ENCODE results near the gene NDUFA5.

DNA sequence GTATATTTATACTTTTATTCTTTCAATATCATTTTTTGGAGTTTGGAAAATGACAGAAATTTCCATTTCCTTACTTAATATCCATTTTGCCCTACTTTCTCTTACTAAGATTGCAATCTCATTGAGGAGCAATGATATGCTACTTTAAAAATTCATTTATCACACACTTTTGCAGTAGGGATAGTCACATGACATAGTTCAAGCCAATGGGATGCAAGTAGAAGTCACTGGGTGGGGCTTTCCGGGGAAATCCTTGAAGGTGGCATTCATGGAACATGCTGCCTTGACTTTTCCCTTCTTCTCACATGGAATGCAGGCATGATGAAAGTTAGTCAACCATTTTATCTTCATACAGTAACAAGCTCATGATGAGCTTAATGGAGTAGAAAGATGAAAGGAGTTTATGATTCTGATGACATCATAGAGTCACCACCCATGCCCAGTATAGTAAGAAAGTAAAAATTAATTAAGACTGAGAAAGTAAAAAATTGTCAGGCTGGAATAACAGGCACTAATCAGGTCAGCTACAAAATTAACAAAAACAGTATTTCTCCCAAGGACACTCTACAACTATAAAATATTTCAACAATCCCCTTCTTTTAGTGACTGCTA lies 56.6 kb downstream of the NDUFA5 start:
- TF ChIP-seq, protein P1, sequence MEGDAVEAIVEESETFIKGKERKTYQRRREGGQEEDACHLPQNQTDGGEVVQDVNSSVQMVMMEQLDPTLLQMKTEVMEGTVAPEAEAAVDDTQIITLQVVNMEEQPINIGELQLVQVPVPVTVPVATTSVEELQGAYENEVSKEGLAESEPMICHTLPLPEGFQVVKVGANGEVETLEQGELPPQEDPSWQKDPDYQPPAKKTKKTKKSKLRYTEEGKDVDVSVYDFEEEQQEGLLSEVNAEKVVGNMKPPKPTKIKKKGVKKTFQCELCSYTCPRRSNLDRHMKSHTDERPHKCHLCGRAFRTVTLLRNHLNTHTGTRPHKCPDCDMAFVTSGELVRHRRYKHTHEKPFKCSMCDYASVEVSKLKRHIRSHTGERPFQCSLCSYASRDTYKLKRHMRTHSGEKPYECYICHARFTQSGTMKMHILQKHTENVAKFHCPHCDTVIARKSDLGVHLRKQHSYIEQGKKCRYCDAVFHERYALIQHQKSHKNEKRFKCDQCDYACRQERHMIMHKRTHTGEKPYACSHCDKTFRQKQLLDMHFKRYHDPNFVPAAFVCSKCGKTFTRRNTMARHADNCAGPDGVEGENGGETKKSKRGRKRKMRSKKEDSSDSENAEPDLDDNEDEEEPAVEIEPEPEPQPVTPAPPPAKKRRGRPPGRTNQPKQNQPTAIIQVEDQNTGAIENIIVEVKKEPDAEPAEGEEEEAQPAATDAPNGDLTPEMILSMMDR (IDR thresholded peaks at IDR 0.05): no peak
- TF ChIP-seq NR3C1 (CRISPR knock-in tag; conservative IDR thresholded peaks at IDR 0.05; ENCODE audit: low read depth): no peak
- TF ChIP-seq, protein P2, sequence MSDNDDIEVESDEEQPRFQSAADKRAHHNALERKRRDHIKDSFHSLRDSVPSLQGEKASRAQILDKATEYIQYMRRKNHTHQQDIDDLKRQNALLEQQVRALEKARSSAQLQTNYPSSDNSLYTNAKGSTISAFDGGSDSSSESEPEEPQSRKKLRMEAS (CRISPR knock-in tag; IDR thresholded peaks at IDR 0.05): no peak
- TF ChIP-seq TCF7 (CRISPR knock-in tag; IDR thresholded peaks at IDR 0.05; ENCODE audit: low read depth): no peak
- TF ChIP-seq FOXP1 (CRISPR knock-in tag; IDR thresholded peaks at IDR 0.05; ENCODE audit: borderline replicate concordance): no peak
- TF ChIP-seq IRF2 (CRISPR knock-in tag; IDR thresholded peaks at IDR 0.05; ENCODE audit: borderline replicate concordance, low read depth): no peak
- TF ChIP-seq, protein P3, sequence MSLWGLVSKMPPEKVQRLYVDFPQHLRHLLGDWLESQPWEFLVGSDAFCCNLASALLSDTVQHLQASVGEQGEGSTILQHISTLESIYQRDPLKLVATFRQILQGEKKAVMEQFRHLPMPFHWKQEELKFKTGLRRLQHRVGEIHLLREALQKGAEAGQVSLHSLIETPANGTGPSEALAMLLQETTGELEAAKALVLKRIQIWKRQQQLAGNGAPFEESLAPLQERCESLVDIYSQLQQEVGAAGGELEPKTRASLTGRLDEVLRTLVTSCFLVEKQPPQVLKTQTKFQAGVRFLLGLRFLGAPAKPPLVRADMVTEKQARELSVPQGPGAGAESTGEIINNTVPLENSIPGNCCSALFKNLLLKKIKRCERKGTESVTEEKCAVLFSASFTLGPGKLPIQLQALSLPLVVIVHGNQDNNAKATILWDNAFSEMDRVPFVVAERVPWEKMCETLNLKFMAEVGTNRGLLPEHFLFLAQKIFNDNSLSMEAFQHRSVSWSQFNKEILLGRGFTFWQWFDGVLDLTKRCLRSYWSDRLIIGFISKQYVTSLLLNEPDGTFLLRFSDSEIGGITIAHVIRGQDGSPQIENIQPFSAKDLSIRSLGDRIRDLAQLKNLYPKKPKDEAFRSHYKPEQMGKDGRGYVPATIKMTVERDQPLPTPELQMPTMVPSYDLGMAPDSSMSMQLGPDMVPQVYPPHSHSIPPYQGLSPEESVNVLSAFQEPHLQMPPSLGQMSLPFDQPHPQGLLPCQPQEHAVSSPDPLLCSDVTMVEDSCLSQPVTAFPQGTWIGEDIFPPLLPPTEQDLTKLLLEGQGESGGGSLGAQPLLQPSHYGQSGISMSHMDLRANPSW (CRISPR knock-in tag; conservative IDR thresholded peaks at IDR 0.05; ENCODE audit: low read depth): no peak
- no peak for TF ChIP-seq MXD4 (CRISPR knock-in tag; IDR thresholded peaks at IDR 0.05; ENCODE audit: borderline replicate concordance)
- TF ChIP-seq, protein P4, sequence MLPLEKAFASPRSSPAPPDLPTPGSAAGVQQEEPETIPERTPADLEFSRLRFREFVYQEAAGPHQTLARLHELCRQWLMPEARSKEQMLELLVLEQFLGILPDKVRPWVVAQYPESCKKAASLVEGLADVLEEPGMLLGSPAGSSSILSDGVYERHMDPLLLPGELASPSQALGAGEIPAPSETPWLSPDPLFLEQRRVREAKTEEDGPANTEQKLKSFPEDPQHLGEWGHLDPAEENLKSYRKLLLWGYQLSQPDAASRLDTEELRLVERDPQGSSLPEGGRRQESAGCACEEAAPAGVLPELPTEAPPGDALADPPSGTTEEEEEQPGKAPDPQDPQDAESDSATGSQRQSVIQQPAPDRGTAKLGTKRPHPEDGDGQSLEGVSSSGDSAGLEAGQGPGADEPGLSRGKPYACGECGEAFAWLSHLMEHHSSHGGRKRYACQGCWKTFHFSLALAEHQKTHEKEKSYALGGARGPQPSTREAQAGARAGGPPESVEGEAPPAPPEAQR (CRISPR knock-in tag; IDR thresholded peaks at IDR 0.05): no peak
- TF ChIP-seq GABPB1 (CRISPR knock-in tag; IDR thresholded peaks at IDR 0.05): no peak
- TF ChIP-seq, protein P5, sequence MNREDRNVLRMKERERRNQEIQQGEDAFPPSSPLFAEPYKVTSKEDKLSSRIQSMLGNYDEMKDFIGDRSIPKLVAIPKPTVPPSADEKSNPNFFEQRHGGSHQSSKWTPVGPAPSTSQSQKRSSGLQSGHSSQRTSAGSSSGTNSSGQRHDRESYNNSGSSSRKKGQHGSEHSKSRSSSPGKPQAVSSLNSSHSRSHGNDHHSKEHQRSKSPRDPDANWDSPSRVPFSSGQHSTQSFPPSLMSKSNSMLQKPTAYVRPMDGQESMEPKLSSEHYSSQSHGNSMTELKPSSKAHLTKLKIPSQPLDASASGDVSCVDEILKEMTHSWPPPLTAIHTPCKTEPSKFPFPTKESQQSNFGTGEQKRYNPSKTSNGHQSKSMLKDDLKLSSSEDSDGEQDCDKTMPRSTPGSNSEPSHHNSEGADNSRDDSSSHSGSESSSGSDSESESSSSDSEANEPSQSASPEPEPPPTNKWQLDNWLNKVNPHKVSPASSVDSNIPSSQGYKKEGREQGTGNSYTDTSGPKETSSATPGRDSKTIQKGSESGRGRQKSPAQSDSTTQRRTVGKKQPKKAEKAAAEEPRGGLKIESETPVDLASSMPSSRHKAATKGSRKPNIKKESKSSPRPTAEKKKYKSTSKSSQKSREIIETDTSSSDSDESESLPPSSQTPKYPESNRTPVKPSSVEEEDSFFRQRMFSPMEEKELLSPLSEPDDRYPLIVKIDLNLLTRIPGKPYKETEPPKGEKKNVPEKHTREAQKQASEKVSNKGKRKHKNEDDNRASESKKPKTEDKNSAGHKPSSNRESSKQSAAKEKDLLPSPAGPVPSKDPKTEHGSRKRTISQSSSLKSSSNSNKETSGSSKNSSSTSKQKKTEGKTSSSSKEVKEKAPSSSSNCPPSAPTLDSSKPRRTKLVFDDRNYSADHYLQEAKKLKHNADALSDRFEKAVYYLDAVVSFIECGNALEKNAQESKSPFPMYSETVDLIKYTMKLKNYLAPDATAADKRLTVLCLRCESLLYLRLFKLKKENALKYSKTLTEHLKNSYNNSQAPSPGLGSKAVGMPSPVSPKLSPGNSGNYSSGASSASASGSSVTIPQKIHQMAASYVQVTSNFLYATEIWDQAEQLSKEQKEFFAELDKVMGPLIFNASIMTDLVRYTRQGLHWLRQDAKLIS (CRISPR knock-in tag; IDR thresholded peaks at IDR 0.05; ENCODE audit: borderline replicate concordance): no peak
- TF ChIP-seq NFE2L1 (CRISPR knock-in tag; IDR thresholded peaks at IDR 0.05): no peak
- TF ChIP-seq, protein P6, sequence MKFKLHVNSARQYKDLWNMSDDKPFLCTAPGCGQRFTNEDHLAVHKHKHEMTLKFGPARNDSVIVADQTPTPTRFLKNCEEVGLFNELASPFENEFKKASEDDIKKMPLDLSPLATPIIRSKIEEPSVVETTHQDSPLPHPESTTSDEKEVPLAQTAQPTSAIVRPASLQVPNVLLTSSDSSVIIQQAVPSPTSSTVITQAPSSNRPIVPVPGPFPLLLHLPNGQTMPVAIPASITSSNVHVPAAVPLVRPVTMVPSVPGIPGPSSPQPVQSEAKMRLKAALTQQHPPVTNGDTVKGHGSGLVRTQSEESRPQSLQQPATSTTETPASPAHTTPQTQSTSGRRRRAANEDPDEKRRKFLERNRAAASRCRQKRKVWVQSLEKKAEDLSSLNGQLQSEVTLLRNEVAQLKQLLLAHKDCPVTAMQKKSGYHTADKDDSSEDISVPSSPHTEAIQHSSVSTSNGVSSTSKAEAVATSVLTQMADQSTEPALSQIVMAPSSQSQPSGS (CRISPR knock-in tag; IDR thresholded peaks at IDR 0.05; ENCODE audit: borderline replicate concordance, low read depth): no peak
